HG03025 (cell line): Measurements from ENCODE around the gene TCF7L2.
A peak's percentile ranks its signal among the peaks of the same experiment; 100 is the strongest.

Experiments
- ATAC-seq: cut with Tn5 transposase; IDR thresholded peaks from one replicate; pipeline ENCODE4 v1.9.1; 2021; ENCODE audit warnings: mild to moderate bottlenecking, moderate library complexity; ENCODE audit not compliant: unreplicated experiment, low FRiP score

The TCF7L2 gene

GRCh38 chr10:113168584-113168983 lies 218.5 kb downstream of the TCF7L2 start:
- ATAC-seq, result no peak

DNA sequence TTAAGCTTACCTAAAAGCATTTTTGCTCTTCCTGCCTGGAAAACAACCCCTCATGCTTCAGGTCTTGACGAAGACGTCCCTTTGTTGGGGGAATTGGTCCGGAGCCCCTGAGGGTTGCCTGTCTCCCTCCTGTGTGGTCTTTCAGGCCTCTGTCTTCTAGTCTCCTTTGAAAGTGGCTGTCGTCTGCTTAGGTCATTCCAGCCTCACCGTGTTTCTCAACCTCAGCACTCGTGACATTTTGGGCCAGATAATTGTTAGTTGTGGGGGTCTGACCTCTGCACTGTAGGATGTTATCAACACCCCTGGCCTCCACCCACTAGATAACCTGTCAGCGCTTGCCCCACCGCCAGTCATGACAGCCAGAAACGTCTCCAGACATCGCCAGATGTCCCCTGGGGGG lies 219.1 kb downstream of the TCF7L2 start:
- no peak for ATAC-seq

DNA sequence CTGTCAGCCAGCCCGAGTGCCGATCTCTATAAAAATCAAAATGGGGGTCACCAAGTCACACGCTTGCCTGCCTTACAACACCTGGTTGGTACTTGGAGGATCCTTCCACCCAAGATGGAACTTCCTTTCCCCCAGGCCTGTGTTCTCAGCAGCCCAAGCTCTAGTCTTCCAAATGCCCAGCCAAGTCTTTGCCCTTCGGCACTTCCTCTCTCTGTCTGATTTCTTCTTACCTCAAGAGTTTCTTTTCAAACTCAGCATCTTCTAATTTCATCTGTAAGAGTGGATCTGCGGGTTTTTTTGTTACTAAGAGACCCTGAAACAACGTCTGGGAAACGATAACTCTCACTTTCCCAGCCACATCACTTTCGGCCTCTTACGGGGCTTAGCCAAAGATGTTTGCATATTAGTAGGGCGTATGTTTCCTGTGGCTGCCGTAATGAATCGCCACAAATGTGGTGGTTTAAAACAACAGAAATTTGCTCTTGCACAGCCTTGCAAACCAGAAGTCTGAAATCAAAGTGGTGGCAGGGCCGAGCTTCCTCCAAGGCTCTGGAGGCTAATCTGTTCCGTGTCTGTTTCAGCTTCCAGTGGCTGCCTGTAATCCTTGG lies 219.9 kb downstream of the TCF7L2 start:
- peak; percentile 78 for ATAC-seq

DNA sequence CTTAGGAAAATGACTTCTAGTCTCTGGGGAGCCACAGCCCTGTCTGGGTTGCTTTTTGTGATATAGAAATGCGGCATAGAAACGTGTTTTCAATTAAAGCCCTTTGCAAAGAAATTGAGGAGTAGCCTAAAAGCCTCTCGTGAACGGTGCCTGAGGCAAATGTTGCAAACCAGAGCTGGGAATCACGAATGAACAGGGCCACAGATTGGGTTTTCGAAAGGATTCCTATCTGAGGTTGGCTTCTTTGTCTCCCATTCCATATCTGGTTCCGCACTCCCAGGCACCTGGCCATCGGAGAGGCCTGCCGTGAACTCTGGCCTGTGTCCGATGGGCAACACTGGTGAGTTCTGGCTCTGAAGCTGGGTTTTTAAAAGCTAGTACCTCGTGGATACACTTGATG lies 221.6 kb downstream of the TCF7L2 start:
- ATAC-seq, result no peak

GRCh38 chr10:113175176-113175575 lies 225.1 kb downstream of the TCF7L2 start:
- ATAC-seq, result no peak

- no peak for ATAC-seq
These were observed 226.0 kb downstream of the TCF7L2 start for GRCh38 chr10:113175756-113176651.

GRCh38 chr10:113176652-113177155 lies 226.7 kb downstream of the TCF7L2 start:
- no peak for ATAC-seq

- no peak for ATAC-seq
These were observed 227.3 kb downstream of the TCF7L2 start for GRCh38 chr10:113177156-113177935.

- ATAC-seq, result no peak
These were observed 227.9 kb downstream of the TCF7L2 start for GRCh38 chr10:113177936-113178335.

GRCh38 chr10:113178771-113179170 lies 228.7 kb downstream of the TCF7L2 start:
- ATAC-seq, result no peak

- ATAC-seq, result no peak
These were observed 229.2 kb downstream of the TCF7L2 start for GRCh38 chr10:113179265-113179664.

DNA sequence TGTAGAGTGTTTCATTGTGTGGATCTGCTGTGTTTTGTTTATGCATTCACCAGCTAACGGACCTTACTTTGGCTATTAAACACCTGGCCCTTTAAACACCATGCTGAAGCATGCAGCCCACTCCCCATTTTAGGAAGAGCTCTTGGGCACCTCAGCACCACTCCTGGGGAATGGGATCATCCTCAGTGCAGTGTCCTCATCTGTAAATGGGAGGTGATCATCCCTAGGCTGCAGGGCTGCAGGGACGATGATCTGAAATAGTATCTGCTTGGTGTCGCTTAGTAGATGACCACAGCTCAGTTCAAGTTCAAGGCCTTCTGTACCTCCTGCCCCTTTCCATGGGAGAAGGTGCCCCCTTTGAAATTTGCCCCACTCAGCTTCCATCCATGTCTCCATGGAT lies 229.9 kb downstream of the TCF7L2 start:
- ATAC-seq, result no peak

GRCh38 chr10:113180401-113181154 lies 230.5 kb downstream of the TCF7L2 start:
- no peak for ATAC-seq

GRCh38 chr10:113182154-113182553 lies 232.1 kb downstream of the TCF7L2 start:
- no peak for ATAC-seq

- no peak for ATAC-seq
These were observed 233.5 kb downstream of the TCF7L2 start for GRCh38 chr10:113183573-113183972.

DNA sequence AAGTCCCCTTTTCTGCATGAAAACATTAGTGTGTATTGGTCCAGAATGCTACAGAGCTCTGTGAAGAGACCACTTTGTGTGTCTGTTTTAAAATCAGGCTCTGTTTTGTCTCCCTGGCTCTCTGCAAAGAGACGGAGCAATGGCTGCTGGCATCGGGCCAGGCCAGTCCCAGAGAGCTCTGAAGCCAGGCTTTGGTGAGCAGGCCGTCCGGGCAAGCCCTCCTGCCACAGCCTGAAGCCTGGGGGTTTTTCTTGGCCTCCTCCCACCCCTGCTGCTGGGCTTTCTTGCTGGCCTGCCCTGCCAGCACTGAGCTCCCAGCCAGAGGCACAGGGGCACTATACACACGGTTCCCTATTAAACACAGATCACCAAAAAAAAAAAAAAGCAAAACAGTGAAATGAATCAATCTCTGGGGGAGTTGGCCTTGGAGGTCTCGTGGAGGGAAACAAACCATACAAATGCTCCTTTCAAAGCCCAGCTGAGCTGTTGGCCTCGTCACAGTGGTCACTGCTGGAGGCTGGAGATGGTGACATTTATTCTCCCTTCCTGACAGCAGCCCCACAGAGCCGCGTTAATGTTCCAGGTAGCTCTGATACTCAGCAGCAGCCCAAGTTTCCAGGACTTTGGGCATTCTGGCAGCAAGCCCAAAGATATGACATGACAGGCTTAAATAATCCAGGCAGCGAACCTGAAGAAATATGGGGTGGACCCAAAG lies 237.2 kb downstream of the TCF7L2 start:
- ATAC-seq, result no peak

GRCh38 chr10:113199459-113199858 lies 249.4 kb downstream of the TCF7L2 start:
- no peak for ATAC-seq

DNA sequence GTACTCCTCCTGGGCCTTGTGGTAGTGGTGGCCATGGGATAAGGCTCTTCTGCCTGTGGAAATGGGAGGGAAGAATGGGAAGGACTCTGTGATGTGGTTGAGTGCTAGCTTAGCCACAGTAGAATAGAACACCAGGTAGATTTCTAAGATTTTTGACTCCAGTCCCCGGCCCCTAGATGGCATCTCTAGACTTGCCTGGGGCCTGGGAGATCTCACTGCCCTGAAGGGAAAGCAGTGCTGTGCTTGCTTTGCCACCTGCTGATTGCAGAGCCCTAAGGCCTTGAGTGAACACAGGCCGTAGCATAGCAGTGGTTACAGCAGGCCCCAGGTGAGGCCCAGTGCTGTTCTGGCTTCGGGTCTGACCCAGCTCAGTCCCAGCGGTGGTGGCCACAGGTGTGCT lies 252.0 kb downstream of the TCF7L2 start:
- no peak for ATAC-seq

GRCh38 chr10:113207924-113208323 lies 257.9 kb downstream of the TCF7L2 start:
- ATAC-seq, result no peak

DNA sequence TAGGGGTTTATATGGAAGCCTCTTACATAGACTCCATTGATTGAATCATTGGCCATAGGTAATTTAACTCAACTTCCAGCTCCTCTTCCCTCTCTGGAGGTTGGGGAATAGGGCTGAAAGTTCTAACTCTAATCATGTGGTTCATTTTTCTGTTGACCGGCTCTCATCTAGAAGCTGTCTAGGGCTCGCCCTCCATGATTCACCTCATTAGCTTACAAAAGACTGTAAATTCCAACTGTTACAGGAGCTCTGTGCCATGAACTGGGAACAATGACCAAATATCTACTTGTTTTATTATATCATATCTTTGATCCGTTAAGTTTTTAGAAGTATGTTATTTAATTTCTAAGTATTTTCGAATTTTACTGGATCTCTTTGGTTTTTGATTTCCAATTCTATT lies 263.0 kb downstream of the TCF7L2 start:
- no peak for ATAC-seq
